GM12892 (cell line): ENCODE results near the gene PRICKLE1.

ENCODE experiments used
- POLR2A ChIP-seq: IDR thresholded peaks from 2 replicates; pipeline ENCODE4 v1.6.1; 2011; ENCODE audit warnings: low read depth, low read length, control low read depth
- POLR2AphosphoS5 ChIP-seq: IDR thresholded peaks from 2 replicates; pipeline ENCODE4 v1.6.1; 2011; ENCODE audit warnings: low read depth, low read length, control low read depth

DNA sequence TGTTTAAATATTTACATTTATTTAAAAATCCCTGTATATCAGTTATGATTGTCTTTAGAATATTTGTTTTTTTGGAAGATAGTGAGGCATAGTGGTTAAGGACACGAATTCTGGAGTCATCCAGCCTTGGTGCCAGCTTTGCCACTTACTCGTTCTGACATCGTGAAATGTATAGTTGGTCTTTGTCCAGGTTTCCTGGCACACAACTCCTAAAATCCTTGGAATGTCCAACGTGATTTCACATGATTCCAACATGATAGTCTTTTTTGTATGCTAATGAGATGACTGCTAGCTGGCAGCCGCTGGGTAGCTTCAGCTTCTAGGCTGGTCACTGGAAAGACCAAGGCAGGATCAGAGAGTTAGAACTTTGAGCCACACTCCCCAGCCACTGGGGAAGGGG, 64.8 kb downstream of the PRICKLE1 start:
- no peak for TF ChIP-seq POLR2AphosphoS5
- no peak for TF ChIP-seq POLR2A
